Ureter (tissue), 1 donor: ENCODE data around the gene UBL7. TPM values are rescaled to one million over a fixed set of nuclear protein-coding genes. Genes with fewer than 3 reads are reported as not detected.
"Not testable (repeated sequence)": the region's sequence is repeated elsewhere in the genome, so short reads cannot be mapped to it uniquely, and the experiment has no call there.

Source experiments
- DNase-seq: peaks from one replicate; pipeline ENCODE4 v3.0.0-alpha.2; 2020; ENCODE audit warnings: low spot score
- total RNA-seq: library from RNA; stranded (reverse); gene quantifications from one replicate; pipeline ENCODE4 v1.2.4, GENCODE V29; 2023
- donor health status: DM: yes; HTN: yes; CAD: no.

UBL7 gene
- total RNA-seq, 1 donor from 2014 or later: 26.7 TPM

GRCh38 chr15:74464216-74464615 lies 3.3 kb upstream of the UBL7 start:
- DNase-seq: no peak

- DNase-seq: no peak
Observed at GRCh38 chr15:74463634-74464033, 2.7 kb upstream of the UBL7 start.

DNA sequence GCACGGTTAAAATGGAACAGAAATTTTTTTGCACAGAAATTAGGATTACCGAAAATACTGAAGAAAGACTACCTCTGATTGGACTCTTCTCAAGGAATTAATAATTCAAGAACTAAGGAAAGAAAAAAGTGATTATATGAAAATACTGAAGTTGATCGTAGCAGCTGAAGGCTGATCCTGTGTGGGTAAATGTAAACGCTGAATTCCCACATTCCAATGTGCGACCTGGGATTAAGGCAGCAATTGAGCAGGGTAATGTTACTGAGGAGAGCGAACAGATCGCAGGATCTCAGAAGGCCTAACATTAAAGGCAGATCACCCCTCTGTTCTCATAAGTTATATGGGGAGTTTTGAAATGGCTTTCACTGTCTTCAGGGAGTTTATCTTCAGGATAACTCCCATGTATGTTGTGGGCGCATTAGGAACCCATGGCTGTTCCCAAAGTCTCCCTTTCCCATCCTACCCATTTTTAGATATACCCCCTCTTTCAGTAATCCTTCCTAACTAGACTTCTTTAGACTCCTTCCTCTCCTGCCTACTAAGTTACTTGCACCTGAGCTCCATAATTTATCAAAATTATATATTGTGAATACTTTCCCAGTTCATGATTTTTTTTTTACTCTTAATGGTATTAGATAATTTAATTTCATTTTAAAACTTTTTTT lies 1.0 kb upstream of the UBL7 start:
- no peak for DNase-seq

DNA sequence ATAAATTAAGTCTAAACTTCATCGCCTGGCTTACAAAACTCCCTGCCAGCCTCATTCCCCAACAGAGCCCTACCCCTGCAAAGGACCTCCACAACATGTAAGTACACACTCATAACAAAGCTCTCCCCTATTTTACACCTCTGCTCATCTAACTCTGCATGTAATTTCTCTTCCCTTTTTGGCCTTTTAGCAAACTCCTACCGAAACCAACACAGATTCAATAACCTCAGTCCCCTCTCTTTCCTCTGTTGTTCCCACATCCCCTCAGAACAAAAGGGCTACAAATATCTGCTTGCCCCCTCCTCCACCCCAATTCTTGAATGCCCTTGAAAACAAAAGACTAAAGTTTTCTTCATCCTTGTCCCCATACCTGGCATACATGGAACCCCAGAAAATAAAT lies 662 bp downstream of the UBL7 start:
- DNase-seq: no peak

DNA sequence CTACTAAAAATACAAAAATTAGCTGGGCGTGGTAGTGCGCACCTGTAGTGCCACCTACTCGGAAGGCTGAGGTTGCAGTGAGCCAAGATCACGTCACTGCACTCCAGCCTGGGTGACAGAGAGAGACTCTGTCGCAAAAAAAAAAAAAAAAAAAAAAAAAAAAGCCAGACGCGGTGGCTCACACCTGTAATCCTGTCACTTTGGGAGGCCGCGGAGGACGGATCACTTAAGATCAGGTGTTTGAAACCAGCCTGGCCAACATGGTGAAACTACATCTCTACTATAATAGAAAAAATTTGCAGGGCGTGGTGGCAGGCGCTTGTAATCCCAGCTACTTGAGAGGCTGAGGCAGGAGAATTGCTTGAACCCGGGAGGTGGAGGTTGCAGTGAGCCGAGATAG lies 1.2 kb downstream of the UBL7 start:
- DNase-seq: not testable (repeated sequence)

- no peak for DNase-seq
Observed at GRCh38 chr15:74458473-74458872, 2.5 kb downstream of the UBL7 start.

- DNase-seq: not testable (repeated sequence)
Observed at GRCh38 chr15:74457036-74457435, 3.9 kb downstream of the UBL7 start.

- no peak for DNase-seq
Observed at GRCh38 chr15:74454764-74455500, 6.0 kb downstream of the UBL7 start.

DNA sequence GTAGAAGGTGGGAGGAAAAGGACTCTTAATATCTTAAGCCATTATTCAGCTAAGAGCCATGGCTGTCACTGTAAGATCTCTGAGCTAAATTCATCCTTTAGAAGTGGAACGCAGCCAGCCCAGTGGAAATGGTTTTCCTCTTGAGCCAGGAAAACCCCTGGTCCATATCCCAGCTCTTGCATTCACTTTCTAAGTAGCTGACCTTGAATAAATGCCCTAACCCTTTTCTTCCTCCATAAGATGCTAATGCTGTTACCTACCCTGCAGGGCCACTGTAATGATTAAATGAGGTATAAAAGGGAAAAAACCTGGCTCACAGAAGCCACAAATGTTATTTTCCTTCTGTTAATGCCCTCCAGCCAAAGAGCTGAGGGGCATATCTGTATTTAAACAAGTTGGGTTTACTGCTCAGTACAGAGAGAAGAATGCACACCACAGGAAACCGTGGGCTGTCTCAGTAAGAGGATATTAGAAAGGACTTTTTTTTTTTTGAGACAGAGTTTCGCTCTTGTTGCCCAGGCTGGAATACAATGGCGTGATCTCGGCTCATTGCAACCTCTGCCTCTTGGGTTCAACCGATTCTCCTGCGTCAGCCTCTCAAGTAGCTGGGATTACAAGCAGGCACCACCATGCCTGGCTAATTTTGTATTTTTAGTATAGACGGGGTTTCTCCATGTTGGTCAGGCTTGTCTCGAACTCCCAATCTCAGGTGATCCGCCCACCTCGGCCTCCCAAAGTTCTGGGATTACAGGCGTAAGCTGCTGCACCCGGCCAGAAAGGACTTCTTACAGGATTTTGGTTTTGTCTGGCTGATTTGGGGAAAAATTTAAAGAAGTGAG lies 6.8 kb downstream of the UBL7 start:
- no peak for DNase-seq

DNA sequence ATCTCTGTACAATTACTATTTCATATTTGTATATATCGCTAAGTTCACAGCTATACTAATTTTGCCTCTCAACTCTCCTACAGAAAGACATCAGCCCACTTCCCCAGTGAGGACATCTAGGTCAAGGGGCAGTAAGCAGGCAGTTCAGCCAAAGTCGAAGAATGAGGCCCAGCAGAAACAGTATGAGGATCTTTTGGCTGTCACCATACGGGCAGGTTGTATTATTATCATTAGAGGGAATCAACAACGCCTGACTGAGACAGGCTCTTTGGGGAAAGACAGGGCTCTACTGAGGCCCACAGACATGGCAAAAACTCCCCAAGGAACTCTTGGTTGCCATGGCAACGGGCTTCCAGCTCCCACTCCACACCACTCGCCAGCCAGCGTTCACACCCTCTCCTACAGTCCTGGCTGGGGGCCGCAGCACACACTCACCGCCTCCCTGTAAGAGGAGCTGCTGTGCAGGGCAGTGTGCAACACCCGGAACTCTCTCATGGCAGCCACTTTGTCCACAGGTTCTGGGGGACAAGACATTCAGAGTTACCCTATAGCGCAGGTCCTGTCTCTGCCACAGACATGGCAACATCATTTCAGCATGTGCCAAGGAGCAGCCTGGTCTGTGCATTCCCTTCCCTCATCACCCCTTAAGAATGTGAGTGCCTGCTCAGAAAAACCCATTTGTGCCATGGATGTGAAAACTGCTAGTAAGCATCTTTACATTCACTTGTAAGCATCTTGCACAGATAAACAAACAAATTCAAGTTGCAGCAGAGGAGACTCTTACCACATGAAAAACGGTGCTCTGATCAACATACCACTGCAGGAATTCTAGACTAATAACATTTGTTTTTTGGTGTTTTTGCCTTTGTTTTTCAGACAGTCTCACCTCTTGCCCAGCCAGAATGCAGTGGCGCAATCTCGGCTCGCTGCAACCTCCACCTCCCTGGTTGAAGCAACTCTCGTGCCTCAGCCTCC lies 8.8 kb downstream of the UBL7 start:
- no peak for DNase-seq

GRCh38 chr15:74451322-74451721 lies 9.6 kb downstream of the UBL7 start:
- no peak for DNase-seq

DNA sequence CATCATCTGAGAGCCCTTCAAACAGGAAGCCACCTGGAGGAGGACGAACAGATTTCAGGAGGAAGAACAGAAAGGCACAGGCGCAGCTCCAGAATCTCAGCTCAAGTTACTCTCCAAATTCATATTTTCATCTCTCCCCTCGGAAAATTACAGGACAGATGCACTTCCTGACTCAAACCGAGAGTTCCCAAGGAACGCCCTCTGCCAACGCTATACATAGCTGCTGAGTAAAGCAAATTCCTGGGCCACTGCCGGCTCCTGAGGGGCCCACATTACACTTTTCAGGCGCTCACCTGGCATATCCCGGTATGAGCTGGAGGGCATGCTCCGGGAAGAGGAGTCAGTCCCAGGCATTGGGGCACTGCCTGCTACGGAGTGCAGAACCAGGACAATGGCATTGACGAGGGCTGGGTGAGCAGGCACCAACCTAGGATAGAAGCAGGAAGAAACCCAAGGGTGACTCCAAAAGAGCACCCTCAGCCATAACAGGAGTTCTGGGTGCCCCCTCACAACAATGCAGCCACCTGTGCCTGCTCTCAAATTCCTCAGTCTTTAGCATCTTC lies 11.2 kb downstream of the UBL7 start:
- DNase-seq: no peak

GRCh38 chr15:74449095-74449494 lies 11.9 kb downstream of the UBL7 start:
- DNase-seq: no peak

GRCh38 chr15:74445816-74446763 lies 14.9 kb downstream of the UBL7 start:
- DNase-seq: no peak

DNA sequence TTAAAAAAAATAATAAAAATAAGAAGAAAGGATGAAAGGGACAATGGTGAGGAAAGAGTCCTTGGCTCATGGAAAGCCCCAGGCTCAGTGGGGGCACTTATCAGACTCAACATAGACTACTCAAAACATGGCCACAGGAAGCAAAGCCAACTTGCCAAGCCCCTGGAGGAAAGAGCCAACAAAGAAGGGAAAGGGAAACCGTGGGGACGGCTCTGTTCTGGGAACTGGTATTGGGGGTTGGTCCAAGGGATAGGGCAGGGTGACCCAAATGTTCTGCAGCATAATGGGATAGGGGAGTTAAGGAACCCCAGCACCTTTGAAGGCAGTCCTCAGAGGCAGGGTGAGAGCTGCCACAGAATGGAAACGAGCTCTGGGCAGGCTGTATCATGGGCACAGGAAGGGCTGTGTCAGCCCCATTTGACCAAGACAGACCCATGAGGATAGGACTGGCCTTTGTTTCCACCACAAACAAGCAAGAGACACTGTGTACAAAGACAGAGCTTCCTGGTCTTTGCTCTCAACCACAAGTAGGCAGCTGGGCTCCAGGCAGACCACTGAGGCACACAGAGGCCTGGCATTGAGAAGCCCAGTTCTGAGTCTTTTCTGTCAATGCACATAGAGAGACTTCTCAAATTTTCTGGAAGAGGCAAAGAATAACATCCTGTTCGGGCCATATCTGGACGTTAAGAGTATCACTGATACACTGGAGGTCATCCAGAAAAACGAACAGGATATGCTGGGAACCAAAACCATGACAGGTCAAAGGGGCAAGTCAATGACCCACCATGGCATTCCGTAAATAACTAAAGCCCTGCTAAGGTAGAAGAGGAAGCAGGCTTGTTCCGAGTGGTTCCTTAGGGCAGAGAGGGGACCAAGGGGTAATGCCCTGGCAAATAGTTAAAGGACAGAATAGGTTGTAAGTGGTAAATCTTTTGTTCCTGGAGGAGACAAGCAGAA lies 16.6 kb downstream of the UBL7 start:
- DNase-seq: no peak

DNA sequence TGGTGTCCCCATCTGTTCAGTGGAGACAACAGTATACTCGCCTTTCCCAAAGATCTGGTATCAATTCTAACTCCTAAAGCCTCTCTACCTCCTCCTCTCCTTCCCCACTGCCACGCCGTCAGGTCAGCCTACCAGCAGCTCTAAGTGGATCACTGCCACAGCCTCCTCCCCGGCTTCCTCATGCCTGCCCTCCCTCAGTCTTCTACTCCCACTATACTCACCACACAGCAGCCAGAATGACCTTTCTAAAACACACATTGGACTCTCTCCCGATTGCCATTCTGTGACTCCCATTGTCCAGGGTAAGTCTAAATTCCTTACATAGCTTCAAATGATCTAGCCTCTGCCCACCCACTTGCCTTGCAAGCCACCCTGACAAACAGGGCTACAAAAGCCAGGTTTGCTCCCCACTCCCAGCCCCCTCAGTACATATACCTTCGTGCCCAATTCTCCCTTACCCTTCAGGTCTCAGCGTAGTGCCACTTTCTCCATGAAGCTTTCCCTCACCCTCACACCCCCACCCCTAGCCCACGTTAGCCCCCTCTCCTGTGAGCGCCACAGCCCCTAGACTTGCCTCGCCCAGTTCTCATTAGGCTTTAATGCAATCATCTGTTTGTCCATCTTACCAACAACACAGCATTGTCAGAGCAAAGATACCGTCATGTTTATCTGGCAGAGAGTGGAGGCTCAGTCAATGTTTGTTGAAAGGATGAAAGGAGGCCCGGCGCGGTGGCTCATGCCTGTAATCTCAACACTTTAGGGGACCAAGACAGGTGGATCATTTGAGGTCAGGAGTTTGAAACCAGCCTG lies 17.7 kb downstream of the UBL7 start:
- no peak for DNase-seq

DNA sequence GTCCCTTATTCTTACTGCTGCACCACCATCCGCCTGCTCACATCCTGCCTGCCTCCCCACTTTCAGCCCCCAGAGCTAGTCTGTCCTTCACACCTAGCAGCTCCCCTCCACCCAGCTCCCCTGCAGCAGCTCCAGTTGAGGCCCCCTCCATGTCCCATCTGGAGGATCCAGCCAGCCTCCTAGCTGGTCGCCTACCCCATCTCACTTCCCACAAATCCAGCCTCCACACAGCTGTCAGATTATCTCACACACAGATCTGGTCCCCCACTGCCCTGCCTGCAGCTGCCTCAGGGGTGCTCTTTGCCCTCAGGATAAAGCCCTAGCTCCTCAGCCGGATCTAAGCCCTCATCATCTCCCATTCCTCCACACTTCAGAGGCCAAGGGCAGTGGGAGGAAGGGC lies 18.4 kb downstream of the UBL7 start:
- DNase-seq: no peak

DNA sequence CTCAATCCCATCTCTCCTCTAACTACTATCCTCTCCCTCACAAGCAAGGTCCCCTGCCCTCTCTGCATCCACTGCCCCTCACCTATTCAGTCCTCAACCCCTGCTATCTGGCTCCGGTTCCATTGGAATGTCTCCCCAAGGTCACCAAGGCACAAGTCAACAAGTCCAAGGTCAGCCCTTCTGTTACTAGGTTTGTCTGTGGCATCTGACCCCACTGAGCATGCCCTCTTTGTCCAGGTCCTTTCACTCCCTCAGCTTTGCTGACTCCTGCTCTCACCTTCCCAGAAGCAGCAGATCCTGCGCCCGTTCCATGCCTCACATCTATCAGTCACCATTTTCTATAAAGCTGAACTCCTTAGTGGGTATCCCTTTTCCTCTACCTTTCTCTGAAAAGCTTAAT lies 18.9 kb downstream of the UBL7 start:
- no peak for DNase-seq
